Parathyroid adenoma (tissue), 2 donors: ENCODE measurements around the gene ST3GAL3.

ENCODE experiments used
- H2AFZ ChIP-seq: fragments of 300-600 bp; sonication (generic); one replicate; pipeline ENCODE4 v1.7.0; 2017; ENCODE audit warnings: antibody characterized with exemption, mild to moderate bottlenecking
- H3K27ac ChIP-seq: fragments of 300-600 bp; sonication (generic); one replicate; pipeline ENCODE4 v1.7.0; 2017
- H3K27me3 ChIP-seq: fragments of 300-600 bp; sonication (generic); one replicate; pipeline ENCODE4 v1.7.0; 2017; ENCODE audit warnings: low read length; ENCODE audit not compliant: control insufficient read depth, insufficient read depth
- H3K36me3 ChIP-seq: fragments of 300-600 bp; sonication (generic); one replicate; pipeline ENCODE4 v1.7.0; 2017; ENCODE audit warnings: low read length; ENCODE audit not compliant: control insufficient read depth, insufficient read depth
- H3K4me1 ChIP-seq: fragments of 300-600 bp; sonication (generic); one replicate; pipeline ENCODE4 v1.7.0; 2017; ENCODE audit warnings: control low read depth
- H3K4me2 ChIP-seq: fragments of 300-600 bp; sonication (generic); one replicate; pipeline ENCODE4 v1.7.0; 2017; ENCODE audit warnings: low read length
- H3K4me3 ChIP-seq: fragments of 300-600 bp; sonication (generic); one replicate; pipeline ENCODE4 v1.7.0; 2017; ENCODE audit warnings: low read depth, low read length
- H3K79me2 ChIP-seq: fragments of 300-600 bp; sonication (generic); one replicate; pipeline ENCODE4 v1.7.0; 2017; ENCODE audit warnings: control low read depth
- H3K9ac ChIP-seq: fragments of 300-600 bp; sonication (generic); one replicate; pipeline ENCODE4 v1.7.0; 2017; ENCODE audit warnings: mild to moderate bottlenecking
- H3K9me3 ChIP-seq: fragments of 300-600 bp; sonication (generic); one replicate; pipeline ENCODE4 v1.7.0; 2017; ENCODE audit warnings: low read length; ENCODE audit not compliant: control insufficient read depth
- CTCF ChIP-seq: fragments of 300-600 bp; sonication (generic); IDR thresholded peaks from one replicate; pipeline ENCODE4 v1.7.0; 2017; ENCODE audit warnings: antibody characterized with exemption, mild to moderate bottlenecking
- donor health status: primary hyperparathyroidism.

ST3GAL3 gene

GRCh38 chr1:43975249-43975961 is 268.1 kb downstream of the ST3GAL3 start:
- Histone ChIP-seq H3K4me1 (peaks cover 7% of the 10 kb centered on the region), H3K9ac (peak overlapping the region; percentile 89), H3K79me2 (no peaks in the 10 kb centered on the region), H3K27ac (peak overlapping the region; percentile 95), H3K4me3 (peak overlapping the region; percentile 95), H3K27me3 (no peaks in the 10 kb centered on the region), H2AFZ (peak overlapping the region; percentile 88), H3K9me3 (no peaks in the 10 kb centered on the region), H3K4me2 (peak overlapping the region; percentile 85), H3K36me3 (no peaks in the 10 kb centered on the region)
- no peak for TF ChIP-seq CTCF

- H2AFZ ChIP-seq: no peak overlapping the region
- peak overlapping the region; percentile 85 for H3K4me2 ChIP-seq
- H3K4me3 ChIP-seq: peak overlapping the region; percentile 95
- no peaks in the 10 kb centered on the region for H3K79me2 ChIP-seq
- H3K9ac ChIP-seq: no peak overlapping the region
- H3K36me3 ChIP-seq: no peaks in the 10 kb centered on the region
- no peak overlapping the region for H3K27ac ChIP-seq
- no peak for TF ChIP-seq CTCF
- no peaks in the 10 kb centered on the region for H3K9me3 ChIP-seq
- H3K4me1 ChIP-seq: peaks cover 7% of the 10 kb centered on the region
- H3K27me3 ChIP-seq: no peaks in the 10 kb centered on the region
Measured at GRCh38 chr1:43976045-43976444, 268.7 kb downstream of the ST3GAL3 start.

- Histone ChIP-seq H3K79me2 (no peaks in the 10 kb centered on the region), H3K4me2 (no peak overlapping the region), H3K4me3 (no peak overlapping the region), H3K27me3 (no peaks in the 10 kb centered on the region), H3K9me3 (no peaks in the 10 kb centered on the region), H3K9ac (no peak overlapping the region), H3K27ac (no peak overlapping the region), H2AFZ (no peak overlapping the region), H3K4me1 (peaks cover 7% of the 10 kb centered on the region), H3K36me3 (no peaks in the 10 kb centered on the region)
- TF ChIP-seq CTCF: no peak
Measured at GRCh38 chr1:43976890-43977289, 269.6 kb downstream of the ST3GAL3 start.

- Histone ChIP-seq H3K36me3 (no peaks in the 10 kb centered on the region), H3K79me2 (no peaks in the 10 kb centered on the region), H3K4me3 (no peak overlapping the region), H3K27me3 (no peaks in the 10 kb centered on the region), H3K4me1 (peaks cover 7% of the 10 kb centered on the region), H3K9ac (no peak overlapping the region), H3K9me3 (no peaks in the 10 kb centered on the region), H3K4me2 (no peak overlapping the region), H3K27ac (no peak overlapping the region), H2AFZ (no peak overlapping the region)
- no peak for TF ChIP-seq CTCF
Measured at GRCh38 chr1:43977376-43978263, 270.3 kb downstream of the ST3GAL3 start.
